ENCODE data around the gene KIF20B.

Gene KIF20B, protein sequence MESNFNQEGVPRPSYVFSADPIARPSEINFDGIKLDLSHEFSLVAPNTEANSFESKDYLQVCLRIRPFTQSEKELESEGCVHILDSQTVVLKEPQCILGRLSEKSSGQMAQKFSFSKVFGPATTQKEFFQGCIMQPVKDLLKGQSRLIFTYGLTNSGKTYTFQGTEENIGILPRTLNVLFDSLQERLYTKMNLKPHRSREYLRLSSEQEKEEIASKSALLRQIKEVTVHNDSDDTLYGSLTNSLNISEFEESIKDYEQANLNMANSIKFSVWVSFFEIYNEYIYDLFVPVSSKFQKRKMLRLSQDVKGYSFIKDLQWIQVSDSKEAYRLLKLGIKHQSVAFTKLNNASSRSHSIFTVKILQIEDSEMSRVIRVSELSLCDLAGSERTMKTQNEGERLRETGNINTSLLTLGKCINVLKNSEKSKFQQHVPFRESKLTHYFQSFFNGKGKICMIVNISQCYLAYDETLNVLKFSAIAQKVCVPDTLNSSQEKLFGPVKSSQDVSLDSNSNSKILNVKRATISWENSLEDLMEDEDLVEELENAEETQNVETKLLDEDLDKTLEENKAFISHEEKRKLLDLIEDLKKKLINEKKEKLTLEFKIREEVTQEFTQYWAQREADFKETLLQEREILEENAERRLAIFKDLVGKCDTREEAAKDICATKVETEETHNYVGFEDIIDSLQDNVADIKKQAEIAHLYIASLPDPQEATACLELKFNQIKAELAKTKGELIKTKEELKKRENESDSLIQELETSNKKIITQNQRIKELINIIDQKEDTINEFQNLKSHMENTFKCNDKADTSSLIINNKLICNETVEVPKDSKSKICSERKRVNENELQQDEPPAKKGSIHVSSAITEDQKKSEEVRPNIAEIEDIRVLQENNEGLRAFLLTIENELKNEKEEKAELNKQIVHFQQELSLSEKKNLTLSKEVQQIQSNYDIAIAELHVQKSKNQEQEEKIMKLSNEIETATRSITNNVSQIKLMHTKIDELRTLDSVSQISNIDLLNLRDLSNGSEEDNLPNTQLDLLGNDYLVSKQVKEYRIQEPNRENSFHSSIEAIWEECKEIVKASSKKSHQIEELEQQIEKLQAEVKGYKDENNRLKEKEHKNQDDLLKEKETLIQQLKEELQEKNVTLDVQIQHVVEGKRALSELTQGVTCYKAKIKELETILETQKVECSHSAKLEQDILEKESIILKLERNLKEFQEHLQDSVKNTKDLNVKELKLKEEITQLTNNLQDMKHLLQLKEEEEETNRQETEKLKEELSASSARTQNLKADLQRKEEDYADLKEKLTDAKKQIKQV (N-terminal part only)

DNA sequence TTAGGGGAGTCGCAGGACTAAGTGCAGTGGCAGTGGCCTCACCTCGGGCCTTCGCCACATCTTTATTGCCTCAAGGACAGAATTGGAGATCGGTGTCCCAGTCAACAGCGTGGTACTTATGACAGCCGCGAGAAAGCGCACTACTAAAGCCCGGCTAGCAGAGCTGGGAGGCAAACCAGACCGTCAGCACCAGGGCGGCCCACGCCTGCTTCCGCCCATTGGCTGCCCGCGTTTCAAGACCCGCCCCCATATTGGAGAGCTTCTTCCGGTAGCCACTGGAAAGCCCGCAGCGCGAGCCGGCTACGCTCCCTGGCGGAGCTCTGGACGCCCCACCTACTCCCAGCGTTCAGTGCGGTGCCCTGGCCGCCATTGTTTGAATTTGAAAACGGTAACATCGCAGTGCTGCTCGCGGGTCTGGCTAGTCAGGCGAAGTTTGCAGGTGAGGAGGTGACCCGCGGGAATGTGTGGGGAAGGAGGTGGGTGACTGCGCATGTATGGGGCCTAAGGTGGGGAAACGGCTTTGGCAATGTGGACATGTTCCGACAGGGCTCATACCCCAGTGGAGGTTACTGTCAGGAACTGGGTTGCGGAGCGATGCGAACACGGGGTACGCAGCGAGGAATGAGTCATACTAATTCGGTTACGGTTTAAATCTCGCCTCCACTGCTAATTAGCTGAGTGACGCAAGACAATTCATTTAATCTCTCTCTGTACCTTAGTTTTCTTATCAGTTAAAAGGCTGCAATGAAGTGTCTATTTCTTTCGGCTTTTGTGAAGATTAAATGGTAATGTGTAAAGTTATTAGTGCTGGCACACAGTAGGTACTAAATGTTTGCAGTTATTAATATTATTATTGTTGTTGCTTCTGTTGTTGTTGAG is at the start of gene KIF20B:
TSS of gene KIF20B (plus strand) at position 349 of the 879 bp plus-strand sequence. CDS start 3,705 bp downstream, outside the sequence.
- H3K4me3 ChIP-seq (ENCODE audit: low read depth, low read length): peak within 1 kb of the TSS; percentile 97

DNA sequence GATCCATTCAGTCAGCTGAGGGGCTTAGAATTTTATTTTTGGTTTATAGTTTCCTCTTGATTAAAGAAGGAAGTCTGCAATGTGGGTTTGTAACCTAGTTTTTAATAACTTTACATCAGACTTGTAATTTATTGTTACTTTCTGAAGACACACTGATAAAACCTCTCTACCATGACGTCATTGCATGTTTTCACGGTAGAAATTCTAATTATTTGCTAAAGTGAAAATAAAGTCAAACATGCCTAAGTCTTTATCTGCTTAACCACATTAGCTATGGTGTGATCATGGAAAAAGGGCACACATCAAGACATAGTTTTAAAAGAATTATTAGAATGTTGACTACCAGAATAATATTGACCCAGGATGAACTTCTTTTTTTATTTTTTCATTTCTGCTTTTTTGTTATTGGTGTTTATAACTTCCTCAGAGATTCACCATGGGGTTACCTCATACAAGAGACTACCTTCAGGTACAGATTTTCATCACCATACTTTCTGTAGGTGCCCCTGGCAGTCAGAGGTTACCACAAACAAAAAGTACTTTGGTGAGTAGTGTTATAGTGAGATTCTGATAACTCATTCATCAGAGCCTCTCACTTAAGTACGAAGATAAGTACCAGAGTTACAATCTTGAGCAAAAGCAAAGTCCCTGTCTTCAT is 49.3 kb upstream of the KIF20B start:
- no peak overlapping the region for H3K4me3 ChIP-seq (ENCODE audit: low read depth, low read length)

DNA sequence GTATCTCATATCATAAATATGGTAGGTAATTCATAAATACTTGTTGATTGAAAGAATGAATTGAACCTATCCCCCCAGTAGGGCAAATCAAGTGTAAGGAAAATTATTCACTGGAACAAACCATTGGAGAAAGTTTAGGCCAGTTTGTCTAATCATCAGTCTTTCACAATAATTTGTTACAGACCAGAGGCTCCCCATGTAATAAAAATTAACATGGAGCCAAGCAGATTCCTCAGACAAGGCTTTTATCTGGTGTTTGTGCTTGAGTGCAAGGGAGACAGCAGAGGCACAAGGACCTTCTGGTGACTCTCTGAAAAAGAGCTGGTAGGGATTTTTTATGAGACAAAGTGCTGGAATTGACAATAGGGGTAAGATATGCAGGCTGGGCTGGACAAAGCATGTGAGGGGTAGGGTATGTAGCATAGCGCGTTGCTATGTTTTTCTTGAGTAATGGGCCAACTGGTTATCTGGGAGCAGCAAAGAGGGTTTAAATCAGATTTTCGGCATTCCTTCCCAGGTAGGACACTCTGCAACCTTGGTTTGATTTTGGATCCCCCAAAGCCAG is 48.5 kb upstream of the KIF20B start:
- H3K4me3 ChIP-seq (ENCODE audit: low read depth, low read length): no peak overlapping the region

DNA sequence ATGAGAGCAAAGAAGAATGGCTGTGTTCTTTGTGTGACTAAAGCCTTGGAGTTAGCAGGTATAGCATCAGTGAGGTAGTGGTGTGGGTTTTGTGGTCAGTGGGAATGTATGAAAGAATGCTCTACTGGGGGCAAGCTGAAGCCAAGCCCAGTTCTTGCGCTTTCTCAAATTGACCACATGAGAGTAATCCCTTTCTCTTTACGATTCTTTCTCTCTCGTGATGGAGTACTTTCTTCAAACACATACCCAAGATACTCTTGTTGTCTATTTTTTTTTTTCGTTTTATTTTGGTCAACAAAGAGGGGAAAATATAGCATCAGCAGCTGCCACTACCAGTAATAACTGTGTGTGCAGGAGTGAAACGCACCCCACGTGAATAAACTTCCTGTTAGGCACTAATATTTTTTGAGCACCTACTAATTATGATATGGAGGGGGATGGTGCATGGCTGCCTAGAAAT is 48.0 kb upstream of the KIF20B start:
- no peak overlapping the region for H3K4me3 ChIP-seq (ENCODE audit: low read depth, low read length)

DNA sequence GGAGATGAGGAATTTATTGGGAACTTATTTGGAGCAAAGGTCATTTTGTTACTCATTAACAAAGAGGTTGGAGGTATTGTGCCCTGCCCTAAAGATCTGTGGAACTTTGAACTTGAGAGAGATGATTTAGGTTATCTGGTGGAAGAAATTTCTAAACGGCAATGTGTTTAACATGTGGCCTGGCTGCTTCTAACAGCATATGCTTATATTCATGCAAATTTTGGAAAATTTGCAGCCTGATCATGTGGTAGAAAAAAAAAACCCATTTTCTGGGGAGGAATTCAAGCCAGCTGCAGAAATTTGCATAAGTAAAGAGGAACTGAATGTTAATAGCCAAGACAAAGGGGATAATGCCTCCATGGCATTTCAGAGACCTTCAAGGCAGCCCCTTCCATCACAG is 45.7 kb upstream of the KIF20B start:
- no peak overlapping the region for H3K4me3 ChIP-seq (ENCODE audit: low read depth, low read length)

DNA sequence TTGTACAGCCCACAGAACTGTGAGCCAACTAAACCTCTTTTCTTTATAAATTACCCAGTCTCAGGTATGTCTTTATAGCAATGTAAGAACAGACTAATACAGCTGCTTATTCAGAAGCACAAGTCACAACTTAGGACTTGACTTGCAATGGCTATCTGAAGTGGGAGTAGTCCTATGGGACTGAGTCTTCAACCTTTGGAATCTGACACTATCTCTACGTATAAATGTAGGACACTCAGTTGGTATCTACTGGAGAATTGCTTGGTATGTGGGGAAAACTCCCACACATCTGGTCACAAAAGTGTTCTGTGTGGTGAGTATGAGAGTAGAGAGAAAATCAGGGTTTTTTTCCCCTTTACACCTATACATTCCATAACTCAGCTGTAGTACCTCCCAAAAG is 44.1 kb upstream of the KIF20B start:
- H3K4me3 ChIP-seq (ENCODE audit: low read depth, low read length): no peak overlapping the region

DNA sequence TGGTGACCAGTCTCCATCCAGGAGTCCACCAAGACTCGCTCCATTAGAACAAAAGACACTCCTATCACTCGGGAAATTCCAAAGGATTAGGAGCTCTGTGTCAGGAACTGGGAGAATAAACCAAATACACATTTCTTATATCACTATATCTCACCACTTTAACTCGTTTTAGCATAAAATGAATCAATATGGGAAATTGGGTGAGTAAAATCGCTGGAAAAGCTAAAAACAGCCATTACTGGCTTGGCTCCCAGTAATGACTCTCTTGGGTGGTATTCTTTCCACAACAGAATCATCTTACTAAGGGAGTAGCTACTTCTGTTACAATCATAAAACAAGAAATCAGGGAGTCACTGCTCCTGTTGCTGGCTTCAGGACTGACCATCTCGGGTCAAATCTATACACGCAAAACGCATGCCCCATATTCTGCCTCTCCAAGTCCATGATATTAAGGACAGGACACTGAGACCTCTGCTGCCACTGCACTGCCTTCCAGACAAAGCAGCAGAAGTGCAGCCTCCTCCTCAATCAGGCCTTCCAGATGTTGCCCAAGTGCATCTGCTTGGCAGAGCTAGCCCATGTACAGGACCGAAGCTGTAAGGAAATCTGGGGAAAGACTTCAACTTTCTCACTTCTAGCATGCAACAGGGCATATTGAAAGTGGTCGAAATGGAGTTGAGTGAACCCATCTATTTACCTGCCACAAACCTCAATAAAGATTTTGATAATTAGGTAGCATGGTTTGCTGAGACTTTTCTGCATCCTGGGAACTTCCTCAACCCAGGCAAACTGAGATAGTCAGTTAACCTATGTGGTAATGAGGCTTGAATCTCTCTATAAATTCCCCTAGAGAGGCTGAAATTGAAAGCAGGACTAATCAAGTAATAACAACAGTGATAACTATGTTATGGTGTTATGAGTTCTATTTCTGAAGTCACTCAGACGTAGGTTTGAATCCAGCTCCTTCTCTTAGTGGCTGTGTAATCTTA is 42.0 kb upstream of the KIF20B start:
- no peak overlapping the region for H3K4me3 ChIP-seq (ENCODE audit: low read depth, low read length)

DNA sequence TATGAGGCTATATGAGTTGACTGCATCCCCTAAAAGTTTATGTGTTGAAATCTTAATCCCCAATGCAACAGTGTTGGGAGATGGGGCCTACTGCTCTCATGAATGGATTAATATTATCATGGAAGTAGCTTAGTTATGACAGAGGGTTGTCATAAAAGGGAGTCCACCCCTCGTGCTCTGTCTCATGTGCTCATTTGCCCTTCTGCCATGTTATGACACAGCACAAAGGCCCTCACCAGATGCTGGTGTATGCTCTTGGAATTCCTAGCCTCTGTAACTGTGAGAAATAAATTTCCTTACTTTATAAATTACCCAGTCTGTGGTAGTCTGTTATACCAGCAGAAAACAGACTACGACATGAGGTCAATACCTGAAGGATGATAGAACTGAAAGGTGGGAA is 38.8 kb upstream of the KIF20B start:
- no peak overlapping the region for H3K4me3 ChIP-seq (ENCODE audit: low read depth, low read length)

DNA sequence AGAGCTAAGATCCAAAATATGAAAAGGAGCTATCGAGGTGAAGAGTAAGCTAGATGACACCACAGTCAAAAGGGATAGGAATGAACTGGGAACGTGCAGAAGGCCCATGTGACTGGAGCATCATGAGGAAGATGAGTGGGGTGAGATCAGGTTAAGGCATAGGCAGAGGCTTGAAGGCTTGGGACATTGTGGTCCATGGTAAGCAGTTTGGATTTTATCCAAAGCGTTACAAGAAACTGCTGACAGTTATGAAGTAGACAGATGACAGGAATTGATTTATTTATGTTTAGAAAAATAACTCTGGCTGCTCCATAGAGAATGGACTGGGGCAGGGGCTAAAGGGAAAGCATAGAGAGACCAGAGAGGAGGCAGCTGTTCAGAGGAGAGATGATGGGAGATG is 38.2 kb upstream of the KIF20B start:
- no peak overlapping the region for H3K4me3 ChIP-seq (ENCODE audit: low read depth, low read length)

DNA sequence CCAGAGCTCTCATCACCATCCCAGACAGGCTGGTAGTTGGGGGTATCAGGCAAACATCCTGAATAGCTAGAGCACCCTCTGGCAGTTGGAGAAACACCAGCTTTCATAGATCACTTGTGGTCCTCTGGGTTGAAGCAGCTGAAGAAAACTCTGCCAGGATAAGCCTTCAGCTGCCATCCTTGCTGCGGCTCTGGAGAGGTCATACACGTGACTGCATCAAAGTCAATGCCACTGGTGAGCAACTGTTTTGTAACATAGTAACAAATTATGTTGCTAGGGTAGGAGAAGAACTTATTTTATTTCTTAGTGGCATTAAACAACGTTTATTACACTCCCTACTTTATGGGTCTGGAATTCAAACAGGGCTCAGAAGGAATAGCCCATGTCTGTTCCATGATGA is 37.2 kb upstream of the KIF20B start:
- no peak overlapping the region for H3K4me3 ChIP-seq (ENCODE audit: low read depth, low read length)

DNA sequence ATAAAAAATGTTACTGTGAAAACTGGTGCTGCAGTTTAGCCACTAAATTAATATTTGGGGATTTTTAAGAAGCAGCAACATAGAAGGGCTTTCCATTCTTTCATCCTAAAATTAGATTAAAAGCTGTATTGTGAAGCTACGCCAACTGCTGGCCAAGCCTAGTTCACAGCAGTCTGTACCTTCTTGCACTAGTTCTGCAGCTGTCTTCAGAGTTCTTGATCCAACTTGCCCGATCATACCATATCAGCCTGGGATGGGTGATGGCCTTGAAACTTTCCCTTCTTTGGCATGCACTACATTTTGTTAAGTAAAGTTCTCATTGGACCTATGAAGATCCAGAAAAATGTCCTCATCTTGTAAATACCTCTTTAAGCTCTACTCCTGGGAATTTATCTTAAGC is 36.1 kb upstream of the KIF20B start:
- H3K4me3 ChIP-seq (ENCODE audit: low read depth, low read length): no peak overlapping the region

DNA sequence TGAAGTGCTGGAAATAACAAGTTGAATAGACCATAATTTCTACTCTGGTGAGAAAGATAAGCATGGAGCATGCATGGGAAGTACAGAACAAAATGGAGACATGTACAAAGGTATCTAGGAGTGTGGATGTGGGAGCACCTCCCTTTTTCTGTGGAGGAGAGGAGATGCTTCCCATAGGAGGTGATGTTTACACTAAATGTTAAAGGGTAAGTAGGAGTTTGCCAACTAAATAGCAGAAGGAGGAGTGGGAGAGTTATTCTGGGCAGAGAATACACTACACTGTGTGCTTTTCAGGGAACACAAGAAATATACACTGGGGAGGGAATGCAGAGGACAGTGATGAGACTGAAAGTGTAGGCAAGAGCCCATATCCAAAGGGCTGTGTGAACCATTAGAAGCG is 35.3 kb upstream of the KIF20B start:
- no peak overlapping the region for H3K4me3 ChIP-seq (ENCODE audit: low read depth, low read length)

DNA sequence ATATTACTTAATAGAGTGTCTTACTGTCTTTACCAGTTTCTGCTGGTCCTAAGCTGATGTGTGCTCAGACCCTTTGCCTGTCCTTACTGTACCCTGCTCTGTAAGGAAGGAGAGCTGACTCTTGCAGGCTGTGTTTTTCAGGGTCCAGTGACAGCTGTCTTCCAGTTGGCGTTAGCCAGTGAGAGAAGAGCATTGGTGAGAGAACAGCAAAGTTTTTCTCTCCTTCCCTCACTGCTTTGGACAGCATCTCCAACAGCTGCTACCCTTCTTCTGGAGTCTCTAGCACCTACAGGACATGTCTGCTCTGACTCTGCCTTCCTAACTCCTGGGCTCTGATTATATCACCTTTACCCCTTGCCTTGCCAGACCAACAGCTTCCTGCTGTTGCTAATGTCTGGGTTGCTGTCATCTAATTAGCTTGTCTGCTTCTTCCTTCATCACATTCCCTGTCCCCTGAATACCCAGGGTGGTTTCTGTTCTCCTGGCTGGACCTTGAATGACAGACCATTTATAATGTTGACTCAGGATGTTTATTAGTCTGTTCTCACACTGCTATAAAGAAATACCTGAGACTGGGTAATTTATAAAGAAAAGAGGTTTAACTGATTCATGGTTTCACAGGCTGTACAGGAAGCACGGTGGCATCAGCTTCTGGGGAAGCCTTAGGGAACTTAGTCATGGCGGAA is 32.9 kb upstream of the KIF20B start:
- H3K4me3 ChIP-seq (ENCODE audit: low read depth, low read length): no peak overlapping the region

DNA sequence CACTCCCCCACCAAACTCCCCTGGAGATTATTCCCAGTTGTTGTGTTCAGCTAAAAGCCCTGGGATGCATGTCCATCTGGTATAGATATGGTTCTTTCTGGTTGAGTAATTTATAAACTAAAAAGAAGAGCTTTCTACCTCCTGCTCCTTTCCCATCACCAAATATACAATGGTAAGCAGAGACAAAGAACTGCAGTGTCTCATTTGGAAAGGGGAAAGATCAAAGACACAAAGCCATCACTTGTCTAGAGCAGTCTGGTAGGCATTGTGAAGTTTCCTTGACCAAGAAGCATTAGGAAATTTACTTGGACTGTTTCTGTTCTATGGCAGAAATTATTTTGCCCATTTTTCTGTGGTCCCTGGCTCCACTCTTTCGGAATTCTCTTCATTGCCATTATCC is 31.4 kb upstream of the KIF20B start:
- no peak overlapping the region for H3K4me3 ChIP-seq (ENCODE audit: low read depth, low read length)

DNA sequence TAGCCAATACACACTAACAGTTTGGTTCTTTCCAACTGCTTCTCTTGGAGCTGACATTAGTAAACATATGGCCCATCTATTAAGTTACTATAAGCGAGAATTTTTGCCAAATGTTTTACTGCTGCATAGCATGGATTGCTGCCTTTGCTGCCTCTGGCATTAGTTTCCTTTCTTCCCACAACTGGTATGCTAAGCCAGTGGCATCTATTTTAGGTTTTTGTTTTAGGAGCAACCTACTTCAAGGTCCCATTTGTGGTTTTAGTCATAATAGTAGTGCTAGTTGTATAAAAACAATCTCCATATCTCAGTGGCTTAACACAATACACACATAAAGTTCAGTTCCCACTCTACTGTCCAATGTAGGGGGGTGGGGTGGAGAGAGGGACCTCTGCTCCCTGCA is 30.5 kb upstream of the KIF20B start:
- no peak overlapping the region for H3K4me3 ChIP-seq (ENCODE audit: low read depth, low read length)

DNA sequence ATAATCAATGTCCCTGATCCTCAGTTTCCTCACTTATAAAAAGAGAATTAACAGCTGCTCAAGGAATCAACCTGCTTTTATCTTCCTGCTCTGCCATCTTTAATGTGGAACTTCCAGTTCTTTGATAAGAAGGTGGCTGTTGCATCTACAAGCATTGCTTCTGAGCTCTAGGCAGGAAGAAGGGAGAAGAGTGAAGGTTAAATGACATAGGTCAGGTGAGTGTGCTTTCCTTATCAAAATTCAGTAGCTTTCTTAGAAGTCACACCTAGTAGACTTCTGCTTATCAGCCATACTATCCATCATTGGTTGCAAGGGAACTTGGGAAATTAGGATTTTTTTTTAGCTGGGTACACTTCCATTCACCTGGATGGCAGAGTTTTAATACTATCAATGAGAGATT is 24.0 kb upstream of the KIF20B start:
- no peak overlapping the region for H3K4me3 ChIP-seq (ENCODE audit: low read depth, low read length)

DNA sequence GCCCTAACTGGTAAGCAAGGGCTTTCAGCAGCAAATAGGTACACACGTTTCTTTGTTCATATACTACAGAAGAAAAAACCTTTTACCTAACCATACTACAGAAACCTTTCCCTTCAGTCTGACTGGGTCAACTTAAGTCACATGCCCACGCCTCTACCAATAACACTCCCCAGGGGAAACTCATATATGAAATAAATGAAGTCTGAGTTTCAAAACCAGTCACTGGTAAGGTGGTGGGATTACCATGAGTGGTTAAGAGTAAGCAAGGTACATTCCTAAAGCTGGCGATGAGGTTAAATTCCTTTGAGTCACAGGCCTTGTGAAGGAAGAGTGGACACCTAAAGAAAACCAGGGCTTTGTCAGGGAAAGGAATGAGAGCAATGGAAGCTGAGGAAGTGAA is 21.4 kb upstream of the KIF20B start:
- no peak overlapping the region for H3K4me3 ChIP-seq (ENCODE audit: low read depth, low read length)

DNA sequence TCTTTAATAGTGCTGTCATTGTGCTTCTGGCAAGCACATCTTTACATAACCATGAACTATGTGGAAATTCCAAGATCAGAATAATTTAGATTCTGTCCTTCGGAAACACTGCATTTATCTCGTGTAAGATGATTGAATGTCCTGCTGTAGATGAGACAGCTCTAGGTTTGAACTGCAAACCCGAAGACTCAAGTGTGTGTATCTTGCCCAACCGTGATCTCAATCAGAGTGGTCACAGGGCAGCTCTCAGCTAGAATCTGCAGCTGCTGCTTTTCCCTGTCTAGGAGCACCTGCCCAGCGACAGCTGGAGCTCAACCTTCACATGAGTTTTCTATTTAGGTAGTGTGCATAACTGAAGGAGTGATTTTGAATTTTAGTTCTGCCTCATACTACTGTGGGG is 17.5 kb upstream of the KIF20B start:
- H3K4me3 ChIP-seq (ENCODE audit: low read depth, low read length): no peak overlapping the region
